Measurements from ENCODE around the gene PKP4.
A peak's percentile ranks its signal among the peaks of the same experiment; 100 is the strongest.

The PKP4 gene

GRCh38 chr2:158716921-158717320 is 260.2 kb downstream of the PKP4 start:
- H3K27me3 ChIP-seq (ENCODE audit: insufficient read depth, low read depth, severe bottlenecking) = no peaks in the 10 kb centered on the region
- TF ChIP-seq, protein P1, sequence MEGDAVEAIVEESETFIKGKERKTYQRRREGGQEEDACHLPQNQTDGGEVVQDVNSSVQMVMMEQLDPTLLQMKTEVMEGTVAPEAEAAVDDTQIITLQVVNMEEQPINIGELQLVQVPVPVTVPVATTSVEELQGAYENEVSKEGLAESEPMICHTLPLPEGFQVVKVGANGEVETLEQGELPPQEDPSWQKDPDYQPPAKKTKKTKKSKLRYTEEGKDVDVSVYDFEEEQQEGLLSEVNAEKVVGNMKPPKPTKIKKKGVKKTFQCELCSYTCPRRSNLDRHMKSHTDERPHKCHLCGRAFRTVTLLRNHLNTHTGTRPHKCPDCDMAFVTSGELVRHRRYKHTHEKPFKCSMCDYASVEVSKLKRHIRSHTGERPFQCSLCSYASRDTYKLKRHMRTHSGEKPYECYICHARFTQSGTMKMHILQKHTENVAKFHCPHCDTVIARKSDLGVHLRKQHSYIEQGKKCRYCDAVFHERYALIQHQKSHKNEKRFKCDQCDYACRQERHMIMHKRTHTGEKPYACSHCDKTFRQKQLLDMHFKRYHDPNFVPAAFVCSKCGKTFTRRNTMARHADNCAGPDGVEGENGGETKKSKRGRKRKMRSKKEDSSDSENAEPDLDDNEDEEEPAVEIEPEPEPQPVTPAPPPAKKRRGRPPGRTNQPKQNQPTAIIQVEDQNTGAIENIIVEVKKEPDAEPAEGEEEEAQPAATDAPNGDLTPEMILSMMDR (IDR thresholded peaks at IDR 0.05; ENCODE audit: low read depth, low read length) = no peak
- peak; percentile 39 for DNase-seq
- peak overlapping the region; percentile 59 for H3K27ac ChIP-seq
- no peaks in the 10 kb centered on the region for H3K9me3 ChIP-seq (ENCODE audit: severe bottlenecking)
- H3K36me3 ChIP-seq = no peaks in the 10 kb centered on the region
- no peak overlapping the region for H3K4me3 ChIP-seq (ENCODE audit: low read depth, low read length)

GRCh38 chr2:158717366-158718195 is 260.8 kb downstream of the PKP4 start:
- no peaks in the 10 kb centered on the region for H3K27me3 ChIP-seq (ENCODE audit: insufficient read depth, low read depth, severe bottlenecking)
- H3K9me3 ChIP-seq (ENCODE audit: severe bottlenecking) = no peaks in the 10 kb centered on the region
- DNase-seq = no peak
- H3K27ac ChIP-seq = peak overlapping the region; percentile 59
- H3K4me3 ChIP-seq (ENCODE audit: low read depth, low read length) = no peak overlapping the region
- TF ChIP-seq, protein P1 (IDR thresholded peaks at IDR 0.05; ENCODE audit: low read depth, low read length) = no peak
- no peaks in the 10 kb centered on the region for H3K36me3 ChIP-seq

DNA sequence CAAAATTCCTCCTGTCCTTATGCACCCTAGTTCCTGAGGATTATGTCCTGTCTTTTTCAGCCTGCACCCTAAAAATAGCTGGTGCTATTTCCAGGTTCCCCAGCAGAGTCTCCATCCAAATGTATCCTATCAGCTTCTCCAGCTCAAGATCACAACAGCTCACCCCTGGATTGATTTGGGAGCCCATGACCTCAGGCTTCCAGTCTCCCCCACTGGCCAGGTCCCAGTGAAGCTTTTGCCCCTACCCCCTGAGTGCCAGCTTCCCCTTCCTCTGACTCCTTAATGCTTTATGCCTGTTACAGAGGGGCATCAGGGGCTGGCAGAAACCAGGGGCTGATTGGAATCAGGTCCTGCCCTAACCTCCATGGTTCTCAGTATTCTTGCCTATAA is 261.4 kb downstream of the PKP4 start:
- Histone ChIP-seq H3K27me3 (ENCODE audit: insufficient read depth, low read depth, severe bottlenecking) (no peaks in the 10 kb centered on the region), H3K27ac (no peak overlapping the region), H3K4me3 (ENCODE audit: low read depth, low read length) (no peak overlapping the region), H3K36me3 (no peaks in the 10 kb centered on the region), H3K9me3 (ENCODE audit: severe bottlenecking) (no peaks in the 10 kb centered on the region)
- no peak for DNase-seq
- TF ChIP-seq, protein P1 (IDR thresholded peaks at IDR 0.05; ENCODE audit: low read depth, low read length) = no peak

GRCh38 chr2:158718851-158719250 is 262.1 kb downstream of the PKP4 start:
- TF ChIP-seq, protein P1 (IDR thresholded peaks at IDR 0.05; ENCODE audit: low read depth, low read length) = no peak
- peak overlapping the region; percentile 40 for H3K27ac ChIP-seq
- no peak overlapping the region for H3K4me3 ChIP-seq (ENCODE audit: low read depth, low read length)
- no peaks in the 10 kb centered on the region for H3K9me3 ChIP-seq (ENCODE audit: severe bottlenecking)
- DNase-seq = no peak
- H3K36me3 ChIP-seq = no peaks in the 10 kb centered on the region
- H3K27me3 ChIP-seq (ENCODE audit: insufficient read depth, low read depth, severe bottlenecking) = no peaks in the 10 kb centered on the region

- TF ChIP-seq, protein P1 (IDR thresholded peaks at IDR 0.05; ENCODE audit: low read depth, low read length) = no peak
- Histone ChIP-seq H3K36me3 (no peaks in the 10 kb centered on the region), H3K27me3 (ENCODE audit: insufficient read depth, low read depth, severe bottlenecking) (no peaks in the 10 kb centered on the region), H3K27ac (peak overlapping the region; percentile 40), H3K4me3 (ENCODE audit: low read depth, low read length) (no peak overlapping the region), H3K9me3 (ENCODE audit: severe bottlenecking) (no peaks in the 10 kb centered on the region)
- peak; percentile 66 for DNase-seq
These were observed 262.7 kb downstream of the PKP4 start for GRCh38 chr2:158719403-158719802.

Measured in WERI-Rb-1 (cell line).